Measurements from ENCODE around the gene FGF6. TPM values are rescaled to one million over a fixed set of nuclear protein-coding genes. Genes with fewer than 3 reads are reported as not detected.

FGF6 gene
- total and polyA plus RNA-seq, 9 of the 15 experiments (the other 6 are each of a cell fraction or from before 2014, with no cell fraction given), result 0.14 TPM; not detected in 8

- TF ChIP-seq ILF3 (IDR thresholded peaks at IDR 0.05; ENCODE audit: borderline replicate concordance) (no peak), IRF1 (CRISPR knock-in tag; IDR thresholded peaks at IDR 0.05; ENCODE audit: borderline replicate concordance) (no peak), HBP1 (CRISPR knock-in tag; IDR thresholded peaks at IDR 0.05) (no peak), ZNF699 (CRISPR knock-in tag; IDR thresholded peaks at IDR 0.05; ENCODE audit: insufficient replicate concordance) (no peak), ZNF79 (CRISPR knock-in tag; IDR thresholded peaks at IDR 0.05; ENCODE audit: low read depth) (no peak), XRCC4 (IDR thresholded peaks at IDR 0.05; ENCODE audit: extremely low read depth, insufficient read depth, insufficient read length) (no peak), BRCA1 (IDR thresholded peaks at IDR 0.05) (no peak), BRCA1 (CRISPR knock-in tag; IDR thresholded peaks at IDR 0.05) (no peak), HMBOX1 (IDR thresholded peaks at IDR 0.05) (no peak), HMG20A (CRISPR knock-in tag; conservative IDR thresholded peaks at IDR 0.05) (no peak), ZNF584 (CRISPR knock-in tag; IDR thresholded peaks at IDR 0.05; ENCODE audit: low read depth) (no peak), GTF2A2 (tag; IDR thresholded peaks at IDR 0.05) (no peak), RBFOX2 (IDR thresholded peaks at IDR 0.05; ENCODE audit: low read depth, low read length) (no peak), CHD2 (IDR thresholded peaks at IDR 0.05; ENCODE audit: low read depth, low read length) (no peak), FOXK1 (CRISPR knock-in tag; IDR thresholded peaks at IDR 0.05; ENCODE audit: borderline replicate concordance) (no peak), THRA (IDR thresholded peaks at IDR 0.05) (no peak), CBFA2T3 (IDR thresholded peaks at IDR 0.05) (peak; percentile 95), TCF15 (CRISPR knock-in tag; IDR thresholded peaks at IDR 0.05) (no peak), ZBTB2 (IDR thresholded peaks at IDR 0.05) (peak; percentile 87), E2F4 (CRISPR knock-in tag; IDR thresholded peaks at IDR 0.05; ENCODE audit: low read depth) (no peak), POLR3A (IDR thresholded peaks at IDR 0.05; ENCODE audit: borderline replicate concordance, extremely low read depth, insufficient read depth, insufficient read length) (no peak), ZNF507 (tag; conservative IDR thresholded peaks at IDR 0.05) (no peak), CHD1 (IDR thresholded peaks at IDR 0.05; ENCODE audit: low read length) (no peak)
Measured at GRCh38 chr12:4388662-4389061, 57.0 kb downstream of the FGF6 start (continued).
